RWPE1 (cell line): ENCODE results near the gene CPA1.

Experiments
- CTCF ChIA-PET: fragments of 350-600 bp; sonication (Branson Sonifier 250); formaldehyde crosslinking; extraction: SDS; loops from one replicate; lab custom pipeline; 2021; lab: Yijun Ruan, JAX
- POLR2A ChIA-PET: fragments of 400-600 bp; formaldehyde crosslinking; extraction: SDS; loops from one replicate; lab custom pipeline; 2020; ENCODE audit warnings: antibody characterized with exemption; ENCODE audit not compliant: low non-redundant PET; lab: Yijun Ruan, JAX
- DNase-seq: peaks from one replicate; pipeline ENCODE4 v3.0.0; 2012; ENCODE audit warnings: low spot score
- H3K27ac ChIP-seq: fragments of 450-650 bp; 2 replicates; pipeline ENCODE4 v1.5.1; 2017
- TF ChIP-seq, protein P1 (sequence below): fragments of 450-650 bp; conservative IDR thresholded peaks from 2 replicates; pipeline ENCODE4 v1.5.1; 2017; ENCODE audit warnings: low read depth, mild to moderate bottlenecking

CPA1 gene

DNA sequence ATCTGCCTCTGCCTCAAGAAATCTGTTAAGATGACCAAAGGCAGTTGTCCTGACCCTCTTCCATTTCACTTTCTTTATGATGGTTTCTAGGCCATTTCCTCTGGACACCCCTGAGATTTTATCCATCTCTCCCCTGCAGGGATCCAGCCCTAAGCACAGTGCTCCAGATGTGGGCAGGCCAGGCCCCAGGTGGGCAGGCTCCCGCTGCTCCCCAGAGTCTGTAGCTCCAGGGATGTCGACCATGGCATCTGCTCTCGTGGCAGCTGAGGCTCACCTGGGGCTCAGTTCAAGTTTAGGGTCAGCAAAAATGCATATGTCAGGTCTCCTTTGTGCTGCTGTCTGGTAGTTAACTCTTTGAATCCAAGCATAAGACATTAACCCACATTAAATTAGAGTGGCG is 48.7 kb downstream of the CPA1 start:
- TF ChIP-seq, protein P1, sequence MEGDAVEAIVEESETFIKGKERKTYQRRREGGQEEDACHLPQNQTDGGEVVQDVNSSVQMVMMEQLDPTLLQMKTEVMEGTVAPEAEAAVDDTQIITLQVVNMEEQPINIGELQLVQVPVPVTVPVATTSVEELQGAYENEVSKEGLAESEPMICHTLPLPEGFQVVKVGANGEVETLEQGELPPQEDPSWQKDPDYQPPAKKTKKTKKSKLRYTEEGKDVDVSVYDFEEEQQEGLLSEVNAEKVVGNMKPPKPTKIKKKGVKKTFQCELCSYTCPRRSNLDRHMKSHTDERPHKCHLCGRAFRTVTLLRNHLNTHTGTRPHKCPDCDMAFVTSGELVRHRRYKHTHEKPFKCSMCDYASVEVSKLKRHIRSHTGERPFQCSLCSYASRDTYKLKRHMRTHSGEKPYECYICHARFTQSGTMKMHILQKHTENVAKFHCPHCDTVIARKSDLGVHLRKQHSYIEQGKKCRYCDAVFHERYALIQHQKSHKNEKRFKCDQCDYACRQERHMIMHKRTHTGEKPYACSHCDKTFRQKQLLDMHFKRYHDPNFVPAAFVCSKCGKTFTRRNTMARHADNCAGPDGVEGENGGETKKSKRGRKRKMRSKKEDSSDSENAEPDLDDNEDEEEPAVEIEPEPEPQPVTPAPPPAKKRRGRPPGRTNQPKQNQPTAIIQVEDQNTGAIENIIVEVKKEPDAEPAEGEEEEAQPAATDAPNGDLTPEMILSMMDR = no peak
- ChIA-PET POLR2A (no interaction called here), CTCF (no interaction called here)
- DNase-seq = no peak
- no peak overlapping the region for H3K27ac ChIP-seq

DNA sequence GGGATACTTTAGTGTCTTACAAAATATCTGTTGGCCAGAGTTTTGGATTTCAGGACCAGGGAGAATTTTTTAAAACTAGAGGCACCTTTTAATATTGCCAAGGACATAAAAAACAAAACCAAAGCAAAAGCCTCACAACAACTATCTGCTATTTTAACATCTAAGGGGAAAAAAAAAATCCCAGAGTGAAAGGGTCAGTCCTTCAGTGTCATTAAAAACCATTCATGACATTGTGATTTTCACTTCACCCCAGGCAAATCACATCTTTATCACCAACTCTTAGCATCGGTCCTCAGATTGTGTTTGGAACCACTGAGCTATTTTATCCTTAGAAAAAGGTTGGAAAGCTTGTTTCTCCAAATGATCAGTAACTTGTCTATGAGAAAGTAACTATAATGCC is 49.8 kb downstream of the CPA1 start:
- TF ChIP-seq, protein P1 = no peak
- DNase-seq = no peak
- ChIA-PET POLR2A (no interaction called here), CTCF (no interaction called here)
- no peak overlapping the region for H3K27ac ChIP-seq

DNA sequence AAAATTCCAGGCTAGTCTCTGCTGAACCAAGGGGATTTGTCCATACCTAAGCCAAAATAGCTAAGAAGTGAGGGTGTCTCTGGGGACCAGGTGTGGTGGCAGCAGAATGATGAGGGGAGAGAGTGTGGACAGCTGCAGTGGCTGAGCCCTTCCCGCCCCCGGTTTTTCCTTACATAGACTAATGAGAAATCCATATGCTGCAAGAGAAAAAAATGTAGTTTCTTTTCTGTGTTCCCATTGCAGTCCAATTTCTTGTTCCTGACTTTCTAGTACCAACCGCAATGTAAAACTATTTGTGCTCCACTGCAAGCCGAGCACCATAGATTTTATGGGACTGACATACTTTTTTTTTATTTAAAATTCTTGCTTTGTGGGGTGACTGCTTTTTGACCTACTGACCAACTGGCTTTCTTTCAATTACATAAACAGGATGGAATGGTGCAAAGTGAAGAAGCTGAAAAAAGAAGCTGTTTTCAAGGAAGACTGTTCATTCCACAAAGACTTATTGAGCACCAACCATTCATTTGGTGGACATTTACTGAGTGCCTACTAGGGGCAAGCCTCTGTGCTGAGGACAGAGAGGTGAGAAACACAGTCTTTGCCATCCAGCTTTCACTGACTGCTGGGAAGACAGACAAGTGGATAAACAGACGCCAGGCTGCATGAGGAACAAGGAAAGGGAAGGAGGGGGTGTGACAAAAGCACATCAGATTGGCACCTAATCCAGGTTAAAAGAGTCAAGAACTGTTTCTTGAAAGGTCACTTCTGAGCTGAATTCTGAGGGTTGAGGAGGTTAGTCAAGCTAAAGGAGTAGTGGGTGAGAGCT is 50.8 kb downstream of the CPA1 start:
- DNase-seq = no peak
- TF ChIP-seq, protein P1 = no peak
- CTCF ChIA-PET = interaction anchor here (0.6 kb wide), 1 partner anchor 54 kb away, joined by 3 read pairs; no protein-coding TSS in a partner anchor
- no peak overlapping the region for H3K27ac ChIP-seq
- POLR2A ChIA-PET = no interaction called here

DNA sequence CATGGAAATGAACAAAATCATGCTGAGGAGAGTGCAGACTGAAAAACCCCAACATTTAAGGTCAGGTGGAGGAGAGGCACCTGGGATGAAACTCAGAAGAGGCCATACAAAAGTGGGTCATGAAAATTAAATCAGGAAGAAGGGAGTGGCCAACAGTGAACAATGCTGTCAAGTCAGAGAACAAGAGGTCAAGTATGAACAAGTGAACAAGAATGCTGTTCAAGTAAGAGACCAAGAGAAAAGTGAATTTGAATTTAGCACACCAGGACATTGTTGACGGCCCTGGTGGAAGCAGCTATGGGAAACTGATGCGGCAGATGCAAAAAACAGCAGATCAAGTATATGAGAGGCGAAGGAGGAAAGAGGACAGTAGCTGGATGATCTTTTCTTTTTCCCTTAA is 52.6 kb downstream of the CPA1 start:
- ChIA-PET CTCF (no interaction called here), POLR2A (no interaction called here)
- H3K27ac ChIP-seq = no peak overlapping the region; the same call in 1 of the 2 replicates
- DNase-seq = peak; percentile 37
- TF ChIP-seq, protein P1 = no peak

DNA sequence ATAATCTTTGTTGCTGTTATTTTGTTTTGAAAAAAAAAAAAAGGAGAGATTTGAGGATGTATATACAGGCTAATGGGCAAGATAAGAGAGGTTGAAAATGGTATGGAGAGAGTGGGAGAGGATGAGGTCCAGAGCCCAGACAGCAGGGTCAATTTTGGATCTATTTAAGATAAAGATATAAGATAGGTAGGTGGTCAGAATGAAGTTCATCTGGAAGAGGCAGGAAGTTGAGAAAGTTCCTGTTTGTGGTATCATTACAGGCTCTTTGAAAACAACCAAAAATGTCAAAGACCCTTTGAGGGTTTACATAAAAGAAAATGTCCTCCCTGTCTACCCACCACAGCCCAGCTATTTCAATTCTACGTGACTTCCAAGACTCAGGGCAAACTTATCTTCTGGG is 53.0 kb downstream of the CPA1 start:
- CTCF ChIA-PET = no interaction called here

DNA sequence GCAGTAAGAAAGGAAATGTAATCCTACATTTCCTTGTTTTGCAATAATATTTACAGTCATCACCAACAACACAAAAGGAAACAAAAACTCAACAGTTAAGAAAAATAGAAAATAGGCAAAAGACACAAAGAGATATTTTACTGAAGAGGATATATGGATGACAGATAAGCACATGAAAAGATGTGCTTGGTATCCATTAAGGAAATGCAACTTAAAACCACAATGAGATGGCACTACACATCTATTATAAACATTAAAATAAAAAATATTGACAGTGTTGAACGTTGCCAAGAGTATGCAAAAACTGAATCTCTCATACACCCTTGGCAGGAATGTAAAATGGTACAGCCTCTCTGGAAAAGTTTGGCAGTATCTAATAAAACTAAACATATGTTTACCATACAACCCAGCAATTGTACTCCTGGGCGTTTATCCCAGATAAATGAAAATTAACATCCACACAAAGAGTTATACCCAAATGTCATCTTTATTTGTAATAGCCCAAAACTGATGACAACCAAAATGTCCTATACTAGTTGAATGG is 55.1 kb downstream of the CPA1 start:
- ChIA-PET POLR2A (no interaction called here), CTCF (no interaction called here)
- H3K27ac ChIP-seq = peak overlapping the region; percentile 38; the same call in 1 of the 2 replicates
- DNase-seq = no peak
- TF ChIP-seq, protein P1 = no peak

More for the DNA sequence above, 53.0 kb downstream of the CPA1 start:
- TF ChIP-seq, protein P1 = no peak
- POLR2A ChIA-PET = no interaction called here
- DNase-seq = no peak
- no peak overlapping the region for H3K27ac ChIP-seq
